HG03571 (cell line): ENCODE results near the gene SEPTIN5.

ENCODE experiments used
- ATAC-seq: cut with Tn5 transposase; IDR thresholded peaks from one replicate; pipeline ENCODE4 v1.9.1; 2021; ENCODE audit not compliant: unreplicated experiment

Gene SEPTIN5

GRCh38 chr22:19704355-19705015 lies 9.8 kb upstream of the SEPTIN5 start:
- ATAC-seq = no peak

- ATAC-seq = no peak
These were observed 8.9 kb upstream of the SEPTIN5 start for GRCh38 chr22:19705181-19705934.

- ATAC-seq = no peak
These were observed 7.6 kb upstream of the SEPTIN5 start for GRCh38 chr22:19706661-19707151.

GRCh38 chr22:19707347-19708290 lies 6.7 kb upstream of the SEPTIN5 start:
- ATAC-seq = no peak

GRCh38 chr22:19708321-19709011 lies 5.8 kb upstream of the SEPTIN5 start:
- no peak for ATAC-seq

- ATAC-seq = no peak
These were observed 5.1 kb upstream of the SEPTIN5 start for GRCh38 chr22:19709063-19709769.

GRCh38 chr22:19710020-19710768 lies 4.1 kb upstream of the SEPTIN5 start:
- ATAC-seq = no peak

GRCh38 chr22:19710769-19711106 lies 3.6 kb upstream of the SEPTIN5 start:
- no peak for ATAC-seq

- ATAC-seq = no peak
These were observed 1.1 kb upstream of the SEPTIN5 start for GRCh38 chr22:19713245-19713644.

GRCh38 chr22:19713650-19714311 lies 522 bp upstream of the SEPTIN5 start:
- ATAC-seq = no peak

GRCh38 chr22:19715188-19715930 lies 1.1 kb downstream of the SEPTIN5 start:
- ATAC-seq = no peak

GRCh38 chr22:19716041-19716828 lies 1.9 kb downstream of the SEPTIN5 start:
- ATAC-seq = no peak

- ATAC-seq = no peak
These were observed 2.5 kb downstream of the SEPTIN5 start for GRCh38 chr22:19716829-19717105.

- ATAC-seq = no peak
These were observed 2.9 kb downstream of the SEPTIN5 start for GRCh38 chr22:19717181-19717580.

- no peak for ATAC-seq
These were observed 3.6 kb downstream of the SEPTIN5 start for GRCh38 chr22:19717691-19718455.

- ATAC-seq = no peak
These were observed 4.2 kb downstream of the SEPTIN5 start for GRCh38 chr22:19718456-19719049.

GRCh38 chr22:19719050-19719482 lies 4.8 kb downstream of the SEPTIN5 start:
- no peak for ATAC-seq
